Natural killer cell treated with Interleukin-12 subunit alpha and Interleukin-12 subunit beta and Interleukin-15 and Interleukin-18, amount 100 ng/mL, for 72 hours (primary cell): ENCODE measurements around the gene RPL10A. TPM values are rescaled to one million over a fixed set of nuclear protein-coding genes. Genes with fewer than 3 reads are reported as not detected.

Experiments
- total RNA-seq, 2 donors: library from RNA; stranded (reverse); gene quantifications; one replicate each; pipeline ENCODE4 v1.2.3, GENCODE V29; 2022

The RPL10A gene
- total RNA-seq, 2 donors from 2014 or later = 874 to 1,110 TPM

Other genes with a start within 250 kb of the RPL10A start
- gene ZNF76, start 208.7 kb upstream of the RPL10A start, total RNA-seq = 10 to 100 TPM; 24.0 to 52.2 TPM
- 100 to 1,000 TPM in 1 of 2 donors, 10 to 100 TPM in 1; 82.3 to 105 TPM for gene DEF6, start 170.6 kb upstream of the RPL10A start, total RNA-seq
- 10 to 100 TPM; 19.6 to 19.9 TPM for gene PPARD, start 125.8 kb upstream of the RPL10A start, total RNA-seq
- gene FANCE, start 16.1 kb upstream of the RPL10A start, total RNA-seq = 10 to 100 TPM; 10.4 to 27.3 TPM
- gene TEAD3, start 28.7 kb downstream of the RPL10A start, total RNA-seq = under 1 TPM; 0.24 to 0.25 TPM
- gene TULP1, start 44.5 kb downstream of the RPL10A start, total RNA-seq = not detected
- 10 to 100 TPM; 14.1 to 32.5 TPM for gene FKBP5, start 220.5 kb downstream of the RPL10A start, total RNA-seq